ENCODE results near the gene TSC1.

DNA sequence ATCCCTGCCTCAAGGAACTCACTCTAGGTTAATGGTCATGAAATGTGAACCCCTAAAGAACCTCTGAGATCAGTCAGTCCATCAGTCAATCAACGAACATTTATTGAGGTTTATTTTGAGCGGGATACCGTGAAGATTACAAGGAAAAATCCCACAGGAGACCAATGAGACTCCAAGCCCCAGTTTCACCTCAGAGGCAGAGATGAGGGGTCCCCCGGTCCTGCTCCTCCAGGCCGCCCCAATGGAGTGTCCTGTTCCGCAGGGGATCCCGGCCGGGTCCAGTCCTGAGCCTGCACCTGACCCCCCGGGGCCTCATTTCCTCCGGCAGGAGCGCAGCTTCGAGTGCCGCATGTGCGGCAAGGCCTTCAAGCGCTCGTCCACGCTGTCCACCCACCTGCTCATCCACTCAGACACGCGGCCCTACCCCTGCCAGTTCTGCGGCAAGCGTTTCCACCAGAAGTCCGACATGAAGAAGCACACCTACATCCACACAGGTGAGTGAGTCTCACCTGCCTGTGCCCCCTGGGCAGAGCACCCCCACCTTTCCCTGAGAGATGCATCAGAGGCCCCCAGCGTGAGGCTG, 45.1 kb upstream of the TSC1 start:
- TF ChIP-seq, protein P1, sequence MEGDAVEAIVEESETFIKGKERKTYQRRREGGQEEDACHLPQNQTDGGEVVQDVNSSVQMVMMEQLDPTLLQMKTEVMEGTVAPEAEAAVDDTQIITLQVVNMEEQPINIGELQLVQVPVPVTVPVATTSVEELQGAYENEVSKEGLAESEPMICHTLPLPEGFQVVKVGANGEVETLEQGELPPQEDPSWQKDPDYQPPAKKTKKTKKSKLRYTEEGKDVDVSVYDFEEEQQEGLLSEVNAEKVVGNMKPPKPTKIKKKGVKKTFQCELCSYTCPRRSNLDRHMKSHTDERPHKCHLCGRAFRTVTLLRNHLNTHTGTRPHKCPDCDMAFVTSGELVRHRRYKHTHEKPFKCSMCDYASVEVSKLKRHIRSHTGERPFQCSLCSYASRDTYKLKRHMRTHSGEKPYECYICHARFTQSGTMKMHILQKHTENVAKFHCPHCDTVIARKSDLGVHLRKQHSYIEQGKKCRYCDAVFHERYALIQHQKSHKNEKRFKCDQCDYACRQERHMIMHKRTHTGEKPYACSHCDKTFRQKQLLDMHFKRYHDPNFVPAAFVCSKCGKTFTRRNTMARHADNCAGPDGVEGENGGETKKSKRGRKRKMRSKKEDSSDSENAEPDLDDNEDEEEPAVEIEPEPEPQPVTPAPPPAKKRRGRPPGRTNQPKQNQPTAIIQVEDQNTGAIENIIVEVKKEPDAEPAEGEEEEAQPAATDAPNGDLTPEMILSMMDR (conservative IDR thresholded peaks at IDR 0.05; ENCODE audit: low read depth, low read length) = no peak
- no peak for TF ChIP-seq EZH2 (IDR thresholded peaks at IDR 0.05; ENCODE audit: borderline replicate concordance, low read depth, low read length, poor library complexity, severe bottlenecking)

All from A673 (cell line).